ENCODE results near the gene C1QTNF2.

C1QTNF2 gene

GRCh38 chr5:160306696-160307095, 63.7 kb downstream of the C1QTNF2 start:
- TF ChIP-seq MYC (IDR thresholded peaks at IDR 0.05; ENCODE audit: low read depth, low read length) (no peak), POLR2A (IDR thresholded peaks at IDR 0.05; ENCODE audit: extremely low read depth, insufficient read length) (no peak), MAX (IDR thresholded peaks at IDR 0.05; ENCODE audit: low read depth, low read length) (no peak), CTCF (IDR thresholded peaks at IDR 0.05; ENCODE audit: low read depth, low read length) (no peak)
- no peak overlapping the region for H3K4me3 ChIP-seq (ENCODE audit: low read depth, low read length)
- no peak for DNase-seq (ENCODE audit: low read depth)

DNA sequence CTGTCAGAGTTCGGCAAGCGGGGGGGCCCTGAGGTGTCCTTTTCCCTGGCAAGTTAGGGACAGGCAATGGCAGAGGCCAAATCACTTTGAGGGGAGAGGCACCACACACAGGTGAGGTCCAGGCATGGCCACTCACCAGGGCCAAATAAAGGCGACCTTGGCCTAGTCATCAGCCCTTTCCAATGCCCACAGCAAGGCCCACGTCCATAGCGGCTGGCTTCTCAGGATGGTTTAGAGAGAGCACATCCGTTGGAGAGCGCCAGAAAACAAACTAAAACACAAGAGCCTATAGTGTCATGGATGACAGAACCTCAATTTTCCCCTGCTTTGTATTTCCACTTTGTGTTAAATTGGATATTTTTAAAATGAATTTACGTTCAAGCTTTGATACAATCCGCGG, 65.1 kb downstream of the C1QTNF2 start:
- DNase-seq (ENCODE audit: low read depth), result no peak
- no peak overlapping the region for H3K4me3 ChIP-seq (ENCODE audit: low read depth, low read length)
- TF ChIP-seq POLR2A (IDR thresholded peaks at IDR 0.05; ENCODE audit: extremely low read depth, insufficient read length) (no peak), MAX (IDR thresholded peaks at IDR 0.05; ENCODE audit: low read depth, low read length) (no peak), CTCF (IDR thresholded peaks at IDR 0.05; ENCODE audit: low read depth, low read length) (no peak), MYC (IDR thresholded peaks at IDR 0.05; ENCODE audit: low read depth, low read length) (no peak)

GRCh38 chr5:160303690-160304089, 66.7 kb downstream of the C1QTNF2 start:
- no peak for TF ChIP-seq CTCF (IDR thresholded peaks at IDR 0.05; ENCODE audit: low read depth, low read length)
- no peak for TF ChIP-seq MAX (IDR thresholded peaks at IDR 0.05; ENCODE audit: low read depth, low read length)
- no peak for TF ChIP-seq POLR2A (IDR thresholded peaks at IDR 0.05; ENCODE audit: extremely low read depth, insufficient read length)
- no peak overlapping the region for H3K4me3 ChIP-seq (ENCODE audit: low read depth, low read length)
- DNase-seq (ENCODE audit: low read depth), result no peak

DNA sequence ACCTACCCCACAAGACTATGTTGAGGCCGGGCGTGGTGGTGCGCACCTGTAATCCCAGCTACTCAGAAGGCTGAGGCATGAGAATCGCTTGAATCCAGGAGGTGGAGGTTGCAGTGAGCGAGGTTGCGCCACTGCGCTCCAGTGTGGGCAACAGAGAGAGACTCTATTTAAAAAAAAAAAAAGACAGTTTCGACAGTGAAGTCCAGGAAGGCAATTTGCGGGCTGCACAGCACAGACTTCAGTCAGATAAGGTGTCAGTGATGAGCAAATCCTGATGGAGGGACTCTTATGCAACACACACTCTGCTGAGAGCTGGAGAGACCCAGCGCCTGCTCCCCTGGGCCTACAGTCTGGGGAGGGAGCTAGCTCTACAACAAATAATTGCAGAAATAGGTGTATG, 72.2 kb downstream of the C1QTNF2 start:
- H3K4me3 ChIP-seq (ENCODE audit: low read depth, low read length), result peak overlapping the region; percentile 39
- TF ChIP-seq MAX (IDR thresholded peaks at IDR 0.05; ENCODE audit: low read depth, low read length) (0 out of 2 replicates have a peak, but pooled peaks have one; percentile 32), POLR2A (IDR thresholded peaks at IDR 0.05; ENCODE audit: extremely low read depth, insufficient read length) (no peak), MYC (IDR thresholded peaks at IDR 0.05; ENCODE audit: low read depth, low read length) (peak; percentile 58), CTCF (IDR thresholded peaks at IDR 0.05; ENCODE audit: low read depth, low read length) (no peak)
- peak; percentile 97 for DNase-seq (ENCODE audit: low read depth)

DNA sequence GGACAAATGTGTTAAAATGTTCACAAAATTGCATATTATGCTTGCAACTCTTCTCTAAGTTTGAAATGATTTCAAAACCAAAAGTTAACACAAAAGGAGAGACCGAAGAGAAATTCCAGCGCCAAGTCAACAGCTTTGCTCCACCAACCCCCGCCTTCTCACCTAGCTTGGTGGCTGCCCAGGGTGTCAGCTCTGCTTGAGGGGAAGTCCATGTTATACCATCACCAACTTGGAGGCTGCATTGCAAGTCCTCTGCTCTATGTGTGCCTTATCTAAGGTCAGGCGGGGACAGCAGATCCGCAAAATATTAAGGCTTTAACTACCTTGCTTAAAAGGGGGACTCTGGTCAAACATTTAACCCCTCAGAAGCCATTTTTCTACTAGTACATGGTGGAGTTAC, 72.7 kb downstream of the C1QTNF2 start:
- peak; percentile 81 for DNase-seq (ENCODE audit: low read depth)
- TF ChIP-seq CTCF (IDR thresholded peaks at IDR 0.05; ENCODE audit: low read depth, low read length) (no peak), POLR2A (IDR thresholded peaks at IDR 0.05; ENCODE audit: extremely low read depth, insufficient read length) (no peak), MYC (IDR thresholded peaks at IDR 0.05; ENCODE audit: low read depth, low read length) (no peak), MAX (IDR thresholded peaks at IDR 0.05; ENCODE audit: low read depth, low read length) (no peak)
- H3K4me3 ChIP-seq (ENCODE audit: low read depth, low read length), result peak overlapping the region; percentile 39

Data from NB4 (cell line).